Umbilical cord (tissue), 2 donors: ENCODE results near the gene LRRN1. TPM values are rescaled to one million over a fixed set of nuclear protein-coding genes. Genes with fewer than 3 reads are reported as not detected.
"Not testable (repeated sequence)": the region's sequence is repeated elsewhere in the genome, so short reads cannot be mapped to it uniquely, and the experiment has no call there.

Experiments used
- DNase-seq: peaks from one replicate; pipeline ENCODE4 v3.0.0-alpha.2; 2015; ENCODE audit warnings: low spot score
- total RNA-seq: library from RNA; depleted of rRNA; stranded (reverse); fragments of >200 nt; gene quantifications from one replicate; pipeline ENCODE4 v1.2.3, GENCODE V29; 2014; ENCODE audit warnings: low replicate concordance; ENCODE audit not compliant: insufficient read depth

LRRN1 gene
- total RNA-seq, 1 donor from 2014 or later: 2.4 TPM

DNA sequence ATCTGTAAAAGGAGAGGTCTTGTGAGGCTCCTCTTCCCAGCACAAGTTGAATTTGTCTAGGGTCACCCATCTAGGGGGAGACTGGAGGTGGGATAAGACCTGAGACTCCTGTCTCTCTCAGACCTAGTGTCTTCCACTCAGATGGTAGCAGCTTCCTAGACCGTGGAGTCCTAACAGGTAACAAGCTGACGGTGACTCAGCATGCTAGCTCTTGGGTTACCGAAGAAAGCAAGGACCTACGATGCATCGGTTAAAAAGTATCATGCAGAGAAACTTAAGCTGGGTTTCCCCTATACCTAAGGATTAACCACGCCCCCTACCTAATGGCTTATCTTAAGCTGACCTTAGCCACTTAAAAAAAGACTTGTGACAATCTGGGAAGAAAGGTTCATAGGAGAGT, 7.6 kb downstream of the LRRN1 start:
- no peak for DNase-seq

DNA sequence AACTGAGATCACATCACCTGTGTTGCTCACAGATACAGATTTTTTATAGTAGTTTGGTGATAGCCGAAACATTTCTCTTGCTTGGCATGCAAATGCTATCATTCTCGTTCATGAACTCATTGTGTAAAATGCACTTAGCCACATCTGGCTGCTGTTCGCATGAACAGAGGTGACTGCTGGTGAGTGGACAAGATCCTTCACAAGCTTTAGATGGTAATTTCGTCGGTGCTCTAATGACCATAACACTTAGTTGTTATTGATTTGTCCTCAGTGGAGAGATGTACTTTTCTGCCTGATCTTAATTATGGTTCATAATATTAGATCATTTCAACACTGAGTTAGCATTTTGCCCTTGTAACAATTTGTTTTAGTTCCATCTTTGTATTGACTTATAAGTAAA, 13.8 kb downstream of the LRRN1 start:
- DNase-seq: no peak

DNA sequence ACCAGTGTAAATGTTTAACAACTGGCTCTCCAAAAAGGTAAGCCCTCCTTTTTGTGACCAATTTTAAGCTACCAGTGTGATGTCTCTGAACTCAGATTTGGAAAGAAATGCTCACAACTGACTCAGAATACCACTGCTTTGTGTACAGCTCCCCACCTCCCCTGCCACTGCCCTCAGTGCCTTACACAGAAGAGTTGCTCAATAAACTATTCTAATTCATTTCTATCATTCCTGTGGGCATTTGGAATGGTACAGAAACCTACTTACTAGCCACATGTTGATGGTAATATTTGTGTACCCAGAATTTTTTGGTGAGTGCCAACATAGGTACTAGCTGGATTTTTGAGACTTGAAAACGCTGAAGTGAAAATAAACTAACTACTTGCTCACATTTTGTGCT, 16.0 kb downstream of the LRRN1 start:
- DNase-seq: no peak

DNA sequence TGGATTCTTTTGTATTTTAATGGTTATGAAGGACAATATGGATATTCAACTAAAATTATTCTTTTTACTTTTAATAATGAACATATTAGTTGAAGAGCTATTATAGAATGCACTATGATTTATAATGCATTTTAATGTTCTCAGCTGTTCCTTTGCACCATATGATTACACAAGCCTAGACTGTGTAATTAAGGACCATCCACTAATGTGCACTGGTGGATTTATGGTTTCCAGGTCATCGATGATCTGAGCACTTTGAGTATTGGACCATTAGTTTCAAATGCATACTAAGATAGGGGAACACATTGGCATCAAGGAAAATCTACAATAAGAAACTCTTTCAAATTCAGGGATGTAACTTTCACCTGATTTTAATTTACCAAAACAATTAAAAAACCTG, 16.8 kb downstream of the LRRN1 start:
- DNase-seq: no peak

DNA sequence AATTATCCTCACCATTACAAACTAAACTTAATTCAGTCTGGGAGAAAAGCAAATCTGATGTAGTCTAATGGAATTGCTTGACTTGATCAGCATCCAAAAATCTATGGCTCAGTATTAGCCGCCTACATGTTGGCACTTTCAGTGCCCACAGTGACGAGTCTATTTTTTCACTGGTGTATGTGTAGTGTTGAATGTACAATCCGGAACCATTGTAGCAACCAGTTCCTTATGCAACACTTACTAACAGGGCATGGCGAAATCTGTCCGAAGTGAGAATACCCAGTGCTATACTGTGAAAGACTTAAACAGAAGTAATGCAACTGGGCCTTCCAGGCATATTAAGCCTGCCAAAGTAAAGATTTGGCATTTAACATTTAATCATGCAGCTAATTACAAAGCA, 18.6 kb downstream of the LRRN1 start:
- DNase-seq: no peak

DNA sequence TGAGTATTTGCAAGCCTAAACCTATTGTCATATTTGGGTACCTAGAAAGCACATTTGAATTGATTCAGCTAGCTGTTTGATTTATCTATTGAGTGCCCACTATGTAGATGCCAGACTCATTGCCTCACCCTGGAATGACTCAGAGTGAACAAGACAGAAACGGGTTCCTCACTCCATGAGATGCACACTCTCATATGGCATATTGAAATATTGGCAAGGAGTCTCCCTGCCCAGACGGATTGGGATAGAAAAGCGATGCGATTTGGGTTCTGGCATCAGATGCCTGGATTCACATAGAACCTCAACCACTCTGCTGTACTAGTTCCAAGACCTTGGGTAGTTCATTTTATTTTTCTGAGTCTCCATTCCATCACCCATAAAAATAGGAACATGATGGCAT, 22.5 kb downstream of the LRRN1 start:
- no peak for DNase-seq

DNA sequence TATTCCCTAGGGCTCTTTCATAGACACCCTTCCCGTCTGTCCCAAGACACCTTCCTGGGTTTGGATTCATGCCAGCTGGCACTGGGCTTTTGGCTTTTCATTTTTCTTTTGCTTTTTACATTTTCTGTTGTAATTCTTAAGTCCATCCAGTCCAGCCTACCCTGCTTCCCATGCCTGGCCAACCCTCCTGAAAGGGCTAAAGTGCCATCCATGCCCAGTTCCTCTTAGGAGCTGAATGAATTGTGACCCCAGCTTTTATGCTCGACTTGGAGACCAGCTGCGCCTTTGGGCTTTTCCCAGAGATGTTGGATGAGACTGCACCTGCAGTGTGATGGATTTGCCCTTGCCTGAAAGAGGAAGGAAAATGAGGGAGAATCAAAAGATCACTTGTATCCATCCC, 25.8 kb downstream of the LRRN1 start:
- DNase-seq: no peak

DNA sequence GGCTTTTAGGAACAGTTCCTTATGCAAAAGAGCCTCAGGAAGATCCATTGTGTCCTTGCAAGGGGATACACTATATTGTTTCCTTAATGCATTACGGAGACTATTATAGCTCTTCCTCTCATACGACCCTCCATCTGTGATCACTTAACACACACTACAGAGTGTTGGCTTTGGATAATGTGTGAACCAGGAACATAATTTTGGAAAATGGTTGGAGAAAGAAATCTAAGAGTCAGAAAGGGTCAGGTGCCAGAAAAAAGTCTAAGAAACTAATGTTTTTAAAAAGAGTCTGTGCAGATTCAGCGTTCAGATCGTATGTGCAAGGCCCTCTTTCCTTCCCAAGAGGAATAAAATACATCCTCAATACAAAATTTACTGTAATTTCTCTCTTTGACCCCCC, 27.3 kb downstream of the LRRN1 start:
- DNase-seq: no peak

DNA sequence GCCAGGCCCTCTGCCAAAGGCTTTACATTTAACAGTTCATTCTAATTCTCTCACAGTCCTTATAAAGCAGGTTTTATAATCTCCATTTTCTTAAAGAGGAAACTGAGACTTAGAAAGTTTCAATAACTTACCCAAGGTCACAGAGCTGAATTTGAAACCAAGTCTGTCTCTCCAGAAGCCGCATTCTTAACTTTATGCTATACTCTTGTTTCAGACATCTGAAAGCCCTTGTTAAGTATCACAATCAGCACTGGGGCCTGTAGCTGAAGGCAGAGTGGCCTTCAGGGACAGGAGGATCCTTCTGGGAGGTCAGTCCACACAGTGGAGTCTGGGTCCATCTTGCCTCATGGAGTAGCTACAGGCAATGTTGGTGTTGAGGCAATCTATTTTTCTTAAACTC, 27.9 kb downstream of the LRRN1 start:
- no peak for DNase-seq

DNA sequence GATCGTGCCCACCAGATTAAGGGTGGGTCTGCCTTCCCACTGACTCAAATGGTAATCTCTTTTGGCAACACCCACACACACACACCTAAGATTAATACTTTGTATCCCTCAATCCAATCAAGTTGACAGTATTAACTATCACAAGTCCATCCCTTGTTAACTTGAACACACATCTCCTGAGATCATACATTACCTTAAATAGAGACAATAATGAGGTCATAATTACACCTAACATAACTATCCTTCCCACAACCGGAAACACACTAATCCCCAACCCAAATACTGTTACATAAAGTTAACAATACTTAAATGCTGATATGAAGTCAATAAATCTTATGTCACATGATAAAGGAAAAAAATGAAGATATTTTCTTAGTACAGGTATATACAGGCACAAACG, 29.2 kb downstream of the LRRN1 start:
- DNase-seq: not testable (repeated sequence)

DNA sequence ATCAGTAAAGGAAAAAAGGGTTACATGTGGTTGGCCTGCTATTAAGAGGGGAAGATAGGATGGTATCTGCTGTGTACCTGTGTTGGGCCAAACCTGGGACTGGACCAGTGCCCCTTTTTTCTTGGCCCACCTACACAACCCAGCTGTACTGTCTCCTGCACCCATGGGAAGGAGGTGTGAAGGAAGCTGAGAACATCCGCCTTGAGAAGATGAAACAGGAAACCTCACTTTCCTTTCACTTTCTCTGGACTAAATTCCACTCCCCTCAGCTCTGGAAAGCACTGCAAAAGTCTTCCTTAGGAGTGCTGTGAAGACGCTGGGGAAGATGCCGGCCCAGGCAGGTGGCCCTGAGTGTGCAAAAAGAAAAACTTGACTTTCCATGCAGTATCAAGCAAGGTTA, 37.6 kb downstream of the LRRN1 start:
- no peak for DNase-seq

DNA sequence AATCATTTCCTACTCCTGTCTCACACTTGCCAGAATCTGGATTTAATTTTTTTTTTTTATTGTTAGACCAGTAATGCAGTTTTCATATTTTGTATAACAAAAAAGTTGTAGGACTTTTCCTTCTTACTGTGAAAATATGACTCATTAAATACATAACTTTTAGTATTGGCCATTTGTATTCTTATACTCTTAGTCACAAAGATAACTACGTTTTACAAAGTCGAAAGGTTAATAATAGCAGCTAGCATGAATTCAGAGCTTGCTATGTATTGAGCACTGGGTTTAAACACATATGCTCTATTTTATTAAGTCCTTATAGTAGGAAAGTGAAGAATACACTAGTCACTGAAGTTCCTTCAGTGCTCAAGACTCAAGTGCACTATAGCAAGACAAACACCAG, 43.1 kb downstream of the LRRN1 start:
- no peak for DNase-seq

DNA sequence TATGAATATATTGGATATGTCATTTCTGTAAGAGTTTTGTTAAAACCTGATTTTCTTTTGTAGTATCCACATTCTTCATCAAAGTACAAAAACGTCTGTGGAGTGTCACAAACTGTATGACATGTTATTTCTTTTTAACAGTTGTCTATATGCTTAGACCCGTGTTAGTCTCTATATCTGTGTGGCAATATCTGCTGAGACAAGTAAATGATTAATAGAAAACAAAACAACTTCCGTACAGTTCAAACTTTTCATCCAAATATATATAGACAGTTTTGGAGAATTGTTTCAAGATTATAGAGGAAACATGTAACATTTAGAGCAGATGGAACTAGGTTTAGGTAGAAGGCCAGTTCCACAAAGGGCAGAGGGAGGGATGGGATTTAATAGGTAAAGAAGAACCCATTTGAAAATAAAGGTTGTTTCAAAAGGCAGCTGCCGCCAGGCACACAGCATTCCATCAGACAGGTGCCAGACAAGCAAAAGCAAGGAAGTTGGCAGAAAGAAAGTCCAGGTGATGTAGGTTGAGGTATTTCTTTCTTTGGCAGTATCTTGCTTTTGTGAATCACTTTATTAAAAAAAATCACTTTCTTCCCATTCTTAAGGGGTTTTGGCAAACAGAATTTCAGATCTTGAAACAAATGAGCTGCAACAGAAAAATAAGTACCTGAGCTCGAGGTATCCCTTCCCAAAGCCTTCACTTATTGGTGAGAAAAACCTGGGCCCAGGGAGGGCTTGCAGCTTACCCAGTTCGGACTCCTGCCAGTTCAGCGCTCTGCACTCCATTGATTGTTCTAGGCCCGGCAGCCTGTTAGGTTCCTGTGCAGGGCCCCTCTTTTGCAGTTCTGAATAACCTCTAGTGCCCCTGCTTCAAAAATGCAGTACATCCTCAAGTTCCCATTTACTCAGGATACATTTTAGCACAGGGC, 49.0 kb downstream of the LRRN1 start:
- no peak for DNase-seq

DNA sequence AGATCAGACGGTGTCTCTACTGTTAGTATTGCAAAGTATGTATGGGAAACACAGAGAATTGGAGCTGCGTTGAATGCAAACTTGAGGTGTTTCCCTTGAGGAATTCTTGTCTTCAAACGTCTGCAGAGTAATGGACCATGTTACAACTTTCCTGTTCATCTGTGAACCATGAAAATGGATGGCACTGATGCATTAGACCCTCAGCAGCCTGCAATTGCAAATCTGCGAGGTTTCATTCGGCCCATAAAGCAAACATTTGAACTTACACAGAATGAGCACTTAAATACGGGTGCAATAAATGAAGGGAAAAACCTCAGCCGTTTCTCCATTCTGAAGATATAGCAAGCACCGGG, 49.7 kb downstream of the LRRN1 start:
- no peak for DNase-seq

DNA sequence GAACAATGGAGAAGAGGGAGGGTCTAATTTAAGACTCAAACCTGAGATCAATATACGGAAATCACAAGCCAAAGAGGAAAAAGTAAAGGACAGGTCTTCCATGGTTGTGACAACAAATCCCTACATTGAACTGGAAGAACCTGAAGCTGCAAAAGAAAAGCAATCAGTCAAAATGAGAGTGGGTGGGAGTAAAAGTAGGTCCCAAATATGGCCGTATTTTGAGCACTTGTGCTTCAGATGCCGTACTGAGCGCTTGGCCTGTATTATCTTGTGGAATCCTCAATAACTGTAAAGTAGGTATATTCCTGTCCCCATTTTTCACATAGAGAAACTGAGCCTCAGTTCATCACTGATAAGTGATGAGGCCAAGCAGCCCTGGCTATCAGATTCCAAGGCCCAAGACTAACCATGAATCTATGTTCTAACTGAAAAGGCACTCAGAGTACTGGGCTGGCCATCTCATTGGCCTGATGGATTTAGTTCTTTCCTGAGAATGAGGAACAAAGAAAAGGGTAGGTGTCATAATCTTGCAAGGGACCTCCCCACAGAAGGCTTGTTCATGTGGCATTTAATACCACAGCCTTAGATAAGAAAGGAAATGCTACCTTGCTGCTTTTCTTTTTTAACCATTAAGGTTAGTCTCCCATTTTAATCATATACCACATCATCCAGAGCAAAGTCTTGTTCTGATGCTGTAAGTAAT, 52.5 kb downstream of the LRRN1 start:
- DNase-seq: no peak

DNA sequence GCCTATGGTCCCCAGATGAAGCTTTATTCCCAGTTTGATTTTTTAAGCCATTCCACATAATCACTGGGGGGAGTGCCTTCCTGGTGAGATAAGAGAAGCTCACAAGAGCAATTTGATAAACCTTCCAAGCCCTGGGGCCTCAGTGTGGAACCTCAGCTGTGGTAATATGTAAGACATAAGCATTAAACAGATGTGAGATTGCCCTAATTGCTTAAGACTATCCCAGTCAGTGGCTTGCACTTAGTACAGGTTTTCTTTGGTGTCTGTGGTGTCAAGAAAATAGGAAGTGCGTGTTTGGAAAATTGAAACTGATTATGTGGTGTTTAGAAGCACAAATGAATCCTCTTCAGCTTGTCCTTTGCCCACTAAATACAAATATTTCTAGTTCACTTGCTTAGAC, 54.3 kb downstream of the LRRN1 start:
- peak; percentile 20 for DNase-seq

DNA sequence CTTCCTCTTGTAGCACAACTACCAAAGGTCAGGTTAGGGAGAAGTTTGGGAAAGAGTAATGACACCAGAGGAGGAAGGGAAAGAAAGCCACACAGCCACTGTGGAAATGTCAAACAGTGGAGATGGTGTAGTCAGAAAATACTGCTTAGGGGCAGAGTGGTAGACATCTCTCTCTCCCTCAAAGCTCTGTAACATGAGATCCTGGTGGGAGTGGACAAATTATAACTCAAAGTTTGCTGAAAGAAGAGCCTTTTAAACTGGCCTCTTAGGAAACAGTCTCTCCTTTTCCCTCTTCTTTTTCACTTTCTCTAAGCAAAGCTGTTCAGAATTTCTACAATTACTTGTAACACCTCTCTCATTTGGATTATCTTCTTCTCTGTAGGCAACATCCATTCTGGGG, 55.8 kb downstream of the LRRN1 start:
- peak; percentile 36 for DNase-seq

DNA sequence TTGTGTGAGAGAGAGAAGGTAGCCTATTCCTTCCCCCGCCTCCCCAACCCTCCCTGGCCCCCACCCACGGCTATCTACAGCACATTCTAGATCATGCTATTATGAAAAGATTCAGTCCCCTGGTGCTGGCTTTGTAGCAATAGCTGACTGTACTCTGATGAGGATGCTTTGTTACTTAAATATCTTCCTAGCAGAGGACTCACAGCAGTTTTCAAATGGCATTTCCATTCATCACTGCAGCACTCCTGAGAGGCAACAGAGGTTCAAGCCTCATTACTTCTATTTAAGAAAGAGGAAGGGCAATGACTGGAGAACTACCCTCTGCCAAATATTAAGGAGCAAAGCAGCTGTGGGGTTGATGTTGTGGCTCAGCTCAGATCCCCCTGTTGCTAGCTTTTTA, 61.0 kb downstream of the LRRN1 start:
- DNase-seq: no peak

DNA sequence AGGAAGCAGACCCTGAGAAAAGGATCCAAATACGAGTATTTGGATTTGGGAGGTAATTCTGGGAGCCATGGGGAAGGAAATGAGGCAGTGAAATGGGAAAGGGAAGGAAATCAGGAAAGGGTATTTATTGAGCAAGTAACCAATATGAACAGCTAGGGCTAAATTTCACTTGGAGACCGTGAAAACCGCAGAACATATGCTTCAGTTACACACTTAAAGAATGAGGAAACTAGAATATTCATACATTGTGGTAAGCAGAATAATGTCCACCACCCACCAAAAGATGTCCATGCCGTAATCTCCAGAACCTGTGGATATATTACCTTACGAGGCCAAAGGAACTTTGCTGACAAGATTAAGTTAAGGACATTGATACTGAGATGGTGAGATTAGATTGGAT, 63.3 kb downstream of the LRRN1 start:
- no peak for DNase-seq

DNA sequence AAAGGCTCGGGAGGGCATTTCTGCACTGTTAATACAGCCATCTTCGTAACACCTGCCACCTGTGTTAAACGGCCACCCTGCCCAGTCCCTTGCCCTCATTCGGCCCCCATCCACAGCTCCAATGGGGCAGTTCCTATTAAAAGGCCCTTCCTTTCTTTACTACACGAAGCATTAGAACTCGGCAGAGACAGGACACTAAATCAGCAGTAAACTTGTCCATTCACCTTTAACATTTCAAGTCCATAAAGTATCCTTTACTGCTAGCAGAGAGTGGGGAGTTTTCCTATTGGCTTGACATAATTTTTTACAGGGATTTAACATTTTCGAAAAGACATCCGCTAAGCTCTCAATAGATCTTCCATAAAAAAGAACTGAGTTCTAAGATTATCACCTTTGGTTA, 76.3 kb downstream of the LRRN1 start:
- no peak for DNase-seq

DNA sequence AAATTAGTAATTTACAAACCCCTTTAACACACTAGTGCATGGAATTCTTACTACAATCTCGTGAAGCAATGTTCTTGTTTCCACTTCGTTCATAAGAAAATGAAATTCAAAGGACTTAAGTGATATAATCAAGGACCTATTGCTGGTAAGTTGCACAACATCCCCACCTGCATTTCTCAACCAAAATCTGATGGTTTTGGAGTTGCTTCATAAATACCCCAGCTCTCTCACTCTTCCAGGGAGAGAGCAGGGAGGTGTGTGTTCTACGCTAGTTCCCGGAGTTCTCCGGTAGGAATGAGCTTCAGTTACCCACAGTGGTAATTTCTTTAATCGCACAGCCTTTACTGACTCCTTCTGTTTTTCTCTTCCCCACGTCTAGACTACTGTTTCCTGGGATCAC, 81.8 kb downstream of the LRRN1 start:
- no peak for DNase-seq

DNA sequence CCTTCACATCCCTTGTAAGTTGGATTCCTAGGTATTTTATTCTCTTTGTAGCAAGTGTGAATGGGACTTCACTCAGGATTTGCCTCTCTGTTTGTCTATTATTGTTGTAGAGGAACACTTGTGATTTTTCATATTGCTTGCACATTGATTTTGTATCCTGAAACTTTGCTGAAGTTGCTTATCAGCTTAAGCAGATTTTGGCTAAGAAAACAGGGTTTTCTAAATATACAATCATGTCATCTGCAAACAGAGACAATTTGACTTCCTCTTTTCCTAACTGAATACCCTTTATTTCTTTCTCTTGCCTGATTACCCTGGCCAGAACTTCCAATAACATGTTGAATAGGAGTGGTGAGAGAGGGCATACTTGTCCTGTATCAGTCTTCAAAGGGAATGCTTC, 88.1 kb downstream of the LRRN1 start:
- DNase-seq: not testable (repeated sequence)

DNA sequence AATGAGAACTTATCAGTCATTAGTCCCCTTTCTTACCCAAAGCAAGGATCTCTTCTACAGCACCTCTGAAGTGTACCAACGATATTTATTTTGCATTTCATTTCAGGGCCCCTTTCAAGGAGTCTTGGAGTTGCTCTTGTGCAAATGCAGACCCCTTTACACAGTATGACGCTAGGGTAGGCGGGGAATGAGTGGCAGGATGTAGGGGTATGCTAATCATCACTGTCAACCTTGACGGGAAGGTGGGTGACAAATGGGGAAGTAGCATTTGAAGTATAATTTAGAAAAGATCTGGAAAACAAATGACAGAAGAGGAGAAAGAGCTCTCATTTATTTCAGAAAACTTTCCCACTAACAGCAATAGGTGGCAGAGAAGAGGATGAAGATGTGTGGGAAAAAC, 94.4 kb downstream of the LRRN1 start:
- DNase-seq: no peak
